ENCODE data around the gene ZSCAN10. TPM values are rescaled to one million over a fixed set of nuclear protein-coding genes. Genes with fewer than 3 reads are reported as not detected.

The ZSCAN10 gene
- total and polyA plus RNA-seq, 2 of the 13 experiments (the other 11 are each of a cell fraction or from before 2014, with no cell fraction given), result not detected

GRCh38 chr16:3059041-3059722 lies 39.9 kb downstream of the ZSCAN10 start (continued):
- peak; percentile 30; the same call in 1 of the 2 replicates for TF ChIP-seq MAX (IDR thresholded peaks at IDR 0.05)
- peak; percentile 84; the same call in 1 of the 2 replicates for TF ChIP-seq ZNF766 (CRISPR knock-in tag; IDR thresholded peaks at IDR 0.05; ENCODE audit: borderline replicate concordance)
- peak; percentile 85 for TF ChIP-seq SRSF1 (optimal IDR thresholded peaks at IDR 0.05; ENCODE audit: low read depth, low read length)
- TF ChIP-seq ELF3 (CRISPR knock-in tag; IDR thresholded peaks at IDR 0.05), result peak; percentile 81
- peak; percentile 42 for TF ChIP-seq ASH2L (IDR thresholded peaks at IDR 0.05; ENCODE audit: insufficient read length, low read depth, low read length)
- TF ChIP-seq ZSCAN25 (CRISPR knock-in tag; IDR thresholded peaks at IDR 0.05), result peak; percentile 84
- TF ChIP-seq RARG (CRISPR knock-in tag; IDR thresholded peaks at IDR 0.05; ENCODE audit: low read depth), result no peak
- peak; percentile 73 for TF ChIP-seq ZFP91 (CRISPR knock-in tag; IDR thresholded peaks at IDR 0.05; ENCODE audit: borderline replicate concordance)
- TF ChIP-seq ZNF652 (CRISPR knock-in tag; IDR thresholded peaks at IDR 0.05; ENCODE audit: borderline replicate concordance, low read depth), result no peak
- peak; percentile 56; the same call in 1 of the 2 replicates for TF ChIP-seq TAF1 (CRISPR knock-in tag; IDR thresholded peaks at IDR 0.05)
- no peak; the same call in 1 of the 2 replicates for TF ChIP-seq FOXO1 (CRISPR knock-in tag; IDR thresholded peaks at IDR 0.05)
- no peak for TF ChIP-seq ZNF7 (CRISPR knock-in tag; IDR thresholded peaks at IDR 0.05)
- TF ChIP-seq AKNA (CRISPR knock-in tag; IDR thresholded peaks at IDR 0.05; ENCODE audit: borderline replicate concordance), result no peak
- 0 out of 2 replicates have a peak, but pooled peaks have one; percentile 20 for TF ChIP-seq ZNF350 (CRISPR knock-in tag; IDR thresholded peaks at IDR 0.05; ENCODE audit: borderline replicate concordance, low read depth)
- peak; percentile 80; the same call in 1 of the 2 replicates for TF ChIP-seq MED1 (CRISPR knock-in tag; IDR thresholded peaks at IDR 0.05)
- TF ChIP-seq ZNF414 (CRISPR knock-in tag; IDR thresholded peaks at IDR 0.05), result no peak
- no peak for TF ChIP-seq SUZ12 (IDR thresholded peaks at IDR 0.05; ENCODE audit: low read depth, low read length)
- TF ChIP-seq ZNF232 (CRISPR knock-in tag; IDR thresholded peaks at IDR 0.05; ENCODE audit: borderline replicate concordance), result no peak
- TF ChIP-seq ERF (CRISPR knock-in tag; IDR thresholded peaks at IDR 0.05), result peak; percentile 82
- TF ChIP-seq PATZ1 (CRISPR knock-in tag; IDR thresholded peaks at IDR 0.05), result peak; percentile 92
